GM18870 (cell line): Measurements from ENCODE around the gene ATF3.
"Not testable (repeated sequence)": the region's sequence is repeated elsewhere in the genome, so short reads cannot be mapped to it uniquely, and the experiment has no call there.

Experiments
- ATAC-seq: cut with Tn5 transposase; IDR thresholded peaks from one replicate; pipeline ENCODE4 v1.9.1; 2021; ENCODE audit warnings: moderate library complexity; ENCODE audit not compliant: unreplicated experiment

The ATF3 gene

DNA sequence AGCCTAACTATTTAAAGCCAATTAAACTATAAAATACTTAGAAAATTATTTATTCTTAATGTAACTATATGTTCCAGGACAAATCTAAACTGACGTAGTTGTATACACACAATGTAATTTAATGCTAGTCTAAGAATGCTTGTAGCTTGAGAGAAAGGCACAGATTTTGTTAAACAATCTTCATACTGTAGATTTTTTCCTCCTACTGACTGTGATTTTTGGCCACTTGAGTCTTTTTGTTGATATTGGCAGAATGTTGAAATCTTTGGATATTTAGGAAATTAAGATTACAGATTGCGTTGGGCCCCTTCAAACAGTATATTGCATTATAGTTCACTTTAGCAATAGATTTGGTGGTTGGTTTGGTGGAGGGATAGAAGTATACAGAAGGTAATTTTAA lies 40.5 kb downstream of the ATF3 start:
- no peak for ATAC-seq

DNA sequence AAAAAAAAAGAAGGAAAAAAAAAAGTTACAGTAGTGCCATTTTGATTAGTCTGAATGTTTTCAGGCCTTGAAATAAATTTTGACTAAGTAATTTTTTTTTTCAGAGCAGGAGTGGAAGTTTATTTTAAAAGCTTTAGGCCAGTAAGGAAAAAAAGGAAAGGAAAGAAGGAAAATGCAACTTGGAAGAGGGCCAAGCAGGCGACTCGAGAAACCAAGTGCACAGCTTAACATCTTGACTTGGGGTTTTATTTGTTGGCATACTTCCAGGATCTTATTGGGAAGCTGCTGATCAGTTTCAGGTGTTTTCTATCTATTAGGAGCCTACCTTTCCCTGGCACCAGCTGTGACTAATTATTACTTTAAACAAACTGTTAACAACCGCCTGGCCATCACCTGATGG lies 41.7 kb downstream of the ATF3 start:
- ATAC-seq: no peak

- no peak for ATAC-seq
Measured at GRCh38 chr1:212651521-212651920, 43.0 kb downstream of the ATF3 start.

- no peak for ATAC-seq
Measured at GRCh38 chr1:212651977-212652376, 43.4 kb downstream of the ATF3 start.

- ATAC-seq: no peak
Measured at GRCh38 chr1:212652609-212653008, 44.0 kb downstream of the ATF3 start.

DNA sequence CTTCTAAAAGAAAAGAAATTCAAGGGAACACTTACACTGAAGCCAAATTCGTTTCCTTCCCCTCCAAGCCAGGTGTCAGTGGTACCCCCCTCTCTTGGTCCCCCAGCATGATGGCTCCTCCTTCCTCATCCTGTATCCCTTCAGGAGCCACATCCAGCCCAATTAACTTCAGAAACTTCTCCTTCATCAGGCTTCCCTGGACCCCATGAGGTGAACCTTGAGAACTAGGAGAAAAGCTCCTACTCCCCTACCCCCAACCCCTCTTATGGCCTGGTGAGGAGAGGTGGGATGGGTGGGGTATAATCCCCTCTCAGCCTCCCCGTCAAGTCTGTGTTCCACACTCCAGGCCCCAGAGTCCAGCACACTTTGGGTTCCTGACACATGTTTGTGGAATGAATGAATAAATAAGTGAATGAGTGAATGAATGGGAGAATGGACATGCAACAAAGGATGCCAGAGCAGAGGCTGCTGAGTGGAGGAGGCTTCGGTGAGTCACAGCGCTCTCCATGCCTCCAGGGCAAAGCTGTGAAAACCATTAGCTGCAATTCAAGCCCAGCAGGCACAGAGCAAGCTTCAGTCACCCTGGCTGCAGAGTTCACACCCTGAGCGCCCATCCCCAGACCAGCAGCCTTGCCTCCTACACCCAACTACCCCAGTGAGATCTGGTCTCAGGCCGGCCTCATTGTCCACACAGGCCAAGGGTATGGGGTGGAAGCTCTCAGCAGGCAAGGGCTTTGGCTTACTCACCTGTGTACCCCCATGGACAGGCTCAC lies 47.3 kb downstream of the ATF3 start:
- no peak for ATAC-seq

DNA sequence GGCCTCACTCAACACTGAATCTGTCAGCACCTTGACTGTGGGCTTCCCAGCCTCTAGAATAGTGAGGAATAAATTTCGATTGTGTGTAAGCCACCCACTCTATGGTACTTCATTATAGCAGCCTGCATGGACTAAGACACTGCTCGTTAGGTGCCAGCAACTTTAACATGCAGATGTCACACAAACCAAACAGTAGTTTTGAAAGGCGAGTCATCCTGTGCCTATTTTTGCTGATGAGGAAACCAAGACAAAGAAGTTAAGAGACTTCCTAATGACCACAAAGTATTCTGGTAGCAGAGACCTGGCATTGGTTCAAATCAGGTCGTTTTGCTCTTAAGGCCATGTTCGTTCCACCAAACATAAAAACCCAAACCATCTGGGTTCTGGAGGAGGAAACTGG lies 48.2 kb downstream of the ATF3 start:
- no peak for ATAC-seq

- not testable (repeated sequence) for ATAC-seq
Measured at GRCh38 chr1:212658250-212658649, 49.7 kb downstream of the ATF3 start.

GRCh38 chr1:212664409-212665199 lies 56.0 kb downstream of the ATF3 start:
- ATAC-seq: no peak

GRCh38 chr1:212665241-212666115 lies 56.9 kb downstream of the ATF3 start:
- ATAC-seq: peak; percentile 76

GRCh38 chr1:212666116-212666775 lies 57.7 kb downstream of the ATF3 start:
- no peak for ATAC-seq

- no peak for ATAC-seq
Measured at GRCh38 chr1:212667223-212668139, 58.9 kb downstream of the ATF3 start.

DNA sequence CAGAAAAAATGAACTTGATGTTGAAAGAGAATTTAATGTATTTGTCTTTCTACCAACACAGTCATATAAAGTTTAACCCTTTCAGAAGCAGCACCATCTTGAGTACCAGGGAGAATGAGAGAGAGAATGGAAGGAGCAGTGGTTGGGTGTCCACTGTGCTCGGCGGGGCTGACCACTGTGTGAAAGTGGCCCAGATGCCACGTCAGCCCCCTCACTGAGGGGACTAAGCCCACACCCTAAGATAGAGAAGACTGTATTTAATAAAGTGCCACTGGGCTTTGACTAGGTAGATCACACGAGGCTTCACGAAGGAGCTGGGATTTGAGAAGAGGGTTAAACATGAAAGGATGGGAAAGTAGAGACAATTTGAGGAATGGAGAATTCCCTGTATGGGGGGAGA lies 59.9 kb downstream of the ATF3 start:
- ATAC-seq: no peak

DNA sequence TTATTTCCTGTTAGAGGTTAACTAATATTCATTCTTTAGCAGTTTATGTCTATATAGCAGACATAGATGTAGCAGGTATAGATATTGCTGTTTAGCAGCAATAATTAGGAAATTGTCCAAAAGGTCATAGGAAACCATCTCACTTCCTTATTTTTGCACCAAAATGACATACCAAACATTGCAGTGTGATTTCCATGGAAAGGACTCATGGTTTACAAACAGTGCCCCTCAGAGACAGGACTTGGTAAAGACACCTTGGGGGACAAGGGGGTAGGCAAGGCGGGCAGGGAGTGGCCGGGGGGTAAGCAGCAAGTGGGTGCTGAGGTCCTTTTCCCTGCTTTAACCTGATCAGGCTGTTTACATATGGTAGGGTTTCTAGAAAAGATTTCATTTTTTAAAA lies 60.5 kb downstream of the ATF3 start:
- ATAC-seq: no peak

DNA sequence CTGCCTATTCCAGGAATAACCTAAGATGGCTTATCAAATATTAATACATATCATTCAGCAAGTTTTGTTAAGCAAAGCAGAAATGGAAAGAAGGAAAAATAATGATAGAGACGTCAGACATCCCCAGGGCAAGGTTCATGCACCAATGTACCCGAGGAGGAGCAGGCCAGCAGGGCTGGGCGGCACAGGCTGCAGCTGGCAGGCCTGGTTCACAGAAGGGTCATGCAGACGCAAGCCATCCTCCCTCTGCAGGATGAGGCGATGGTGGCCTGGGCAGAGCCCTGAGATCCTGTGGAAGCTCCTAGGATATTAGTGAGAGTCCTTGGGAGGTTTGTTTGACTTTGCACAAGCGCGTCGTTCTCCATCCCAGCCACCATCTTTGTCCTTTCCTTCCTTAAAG lies 61.0 kb downstream of the ATF3 start:
- no peak for ATAC-seq

DNA sequence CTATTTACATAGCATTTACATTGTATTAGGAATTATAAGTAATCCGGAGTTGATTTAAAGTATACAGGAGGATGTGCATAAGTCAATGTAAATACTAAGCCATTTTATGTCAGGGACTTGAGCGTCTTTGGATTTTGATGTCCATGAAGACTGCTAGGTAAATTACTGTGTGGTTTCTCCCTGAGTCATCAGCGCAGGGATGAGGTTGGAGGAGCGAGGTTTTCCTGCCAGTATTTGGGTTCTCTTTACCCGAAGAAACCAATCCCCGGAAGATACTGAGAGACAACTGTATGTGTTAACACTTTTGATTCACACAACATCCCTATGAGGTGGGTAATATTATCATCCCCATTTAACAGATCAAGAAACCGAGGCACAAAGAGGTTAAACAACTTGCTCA lies 61.7 kb downstream of the ATF3 start:
- no peak for ATAC-seq
